ENCODE results near the gene UBE2E2. TPM values are rescaled to one million over a fixed set of nuclear protein-coding genes. Genes with fewer than 3 reads are reported as not detected.
"Not testable (repeated sequence)": the region's sequence is repeated elsewhere in the genome, so short reads cannot be mapped to it uniquely, and the experiment has no call there.

The UBE2E2 gene
- total RNA-seq, 1 donor from 2014 or later: 28.7 TPM

GRCh38 chr3:23329471-23330105 lies 126.5 kb downstream of the UBE2E2 start:
- no peak for DNase-seq (ENCODE audit: low read depth)

DNA sequence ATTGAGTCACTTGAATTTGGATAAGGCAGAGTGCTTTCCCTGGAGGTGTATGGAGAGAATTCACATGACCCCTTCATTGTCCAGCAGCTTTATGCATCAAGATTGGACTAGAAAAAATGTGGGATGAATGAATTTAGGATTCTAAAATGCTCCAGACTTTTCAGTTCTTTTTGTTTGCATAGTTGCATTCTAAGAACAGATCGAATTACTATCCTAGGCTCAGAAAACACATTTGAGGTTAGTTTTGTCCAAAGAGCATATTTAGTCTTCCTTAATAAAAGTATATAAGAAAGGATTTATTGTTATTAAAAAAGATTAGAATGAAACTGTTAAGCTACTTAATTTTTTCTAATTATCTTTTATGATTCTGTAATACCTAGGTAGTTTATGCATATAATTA lies 127.4 kb downstream of the UBE2E2 start:
- no peak for TF ChIP-seq CTCF (IDR thresholded peaks at IDR 0.05; ENCODE audit: insufficient read depth, low read length, poor library complexity, severe bottlenecking)
- no peak overlapping the region for H3K4me3 ChIP-seq (ENCODE audit: low read depth, low read length)
- DNase-seq (ENCODE audit: low read depth): no peak
- no peaks in the 10 kb centered on the region for H3K36me3 ChIP-seq (ENCODE audit: control insufficient read depth, insufficient read depth, low read length)
- no peaks in the 10 kb centered on the region for H3K27me3 ChIP-seq (ENCODE audit: control insufficient read depth, insufficient read depth, low read length)

More at GRCh38 chr3:23329471-23330105, 126.5 kb downstream of the UBE2E2 start:
- Histone ChIP-seq H3K4me3 (ENCODE audit: low read depth, low read length) (no peak overlapping the region), H3K36me3 (ENCODE audit: control insufficient read depth, insufficient read depth, low read length) (no peaks in the 10 kb centered on the region), H3K27me3 (ENCODE audit: control insufficient read depth, insufficient read depth, low read length) (no peaks in the 10 kb centered on the region)
- no peak for TF ChIP-seq CTCF (IDR thresholded peaks at IDR 0.05; ENCODE audit: insufficient read depth, low read length, poor library complexity, severe bottlenecking)

DNA sequence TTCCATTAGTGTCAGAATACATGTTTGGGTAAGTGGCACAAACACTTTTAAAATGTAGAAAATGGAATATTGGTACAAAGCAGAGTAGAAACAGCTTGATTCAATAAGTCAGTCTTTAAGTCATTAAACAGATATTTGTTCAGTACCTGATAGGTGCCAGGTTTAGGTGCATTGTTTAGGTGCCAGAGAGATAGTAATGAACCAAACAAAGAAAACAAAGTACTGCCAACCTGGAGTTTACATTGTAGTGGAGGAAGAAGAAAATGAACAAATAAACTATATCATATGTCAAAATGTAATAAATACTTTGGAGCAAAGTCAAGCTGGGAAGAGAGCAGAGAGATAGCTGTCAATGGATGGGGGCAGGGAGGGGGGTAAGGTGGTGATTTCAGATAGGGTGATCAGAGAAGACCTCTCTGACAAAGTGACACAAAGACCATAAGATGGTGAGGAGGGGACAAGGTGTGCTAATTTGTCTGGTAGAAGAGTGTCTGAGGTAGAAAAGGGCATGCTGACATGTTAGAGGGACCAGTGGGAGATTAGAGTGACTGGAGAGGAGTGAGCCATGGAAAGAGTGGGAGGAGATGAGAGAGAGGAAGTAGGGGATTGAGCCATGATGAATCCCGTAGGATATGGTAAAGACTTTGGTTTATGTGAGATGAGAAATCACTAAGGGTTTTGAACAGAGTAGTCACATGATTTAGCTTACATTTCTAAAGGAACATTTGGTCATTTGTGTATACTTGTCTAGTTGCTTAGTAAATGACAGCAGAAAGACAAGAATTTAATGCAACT lies 128.2 kb downstream of the UBE2E2 start:
- H3K4me3 ChIP-seq (ENCODE audit: low read depth, low read length): no peak overlapping the region
- DNase-seq (ENCODE audit: low read depth): no peak

GRCh38 chr3:23333633-23334032 lies 130.5 kb downstream of the UBE2E2 start:
- Histone ChIP-seq H3K27me3 (ENCODE audit: control insufficient read depth, insufficient read depth, low read length) (no peaks in the 10 kb centered on the region), H3K4me3 (ENCODE audit: low read depth, low read length) (no peak overlapping the region), H3K36me3 (ENCODE audit: control insufficient read depth, insufficient read depth, low read length) (no peaks in the 10 kb centered on the region)
- DNase-seq (ENCODE audit: low read depth): no peak
- no peak for TF ChIP-seq CTCF (IDR thresholded peaks at IDR 0.05; ENCODE audit: insufficient read depth, low read length, poor library complexity, severe bottlenecking)

More for the DNA sequence above, 128.2 kb downstream of the UBE2E2 start:
- no peaks in the 10 kb centered on the region for H3K36me3 ChIP-seq (ENCODE audit: control insufficient read depth, insufficient read depth, low read length)
- no peaks in the 10 kb centered on the region for H3K27me3 ChIP-seq (ENCODE audit: control insufficient read depth, insufficient read depth, low read length)
- no peak for TF ChIP-seq CTCF (IDR thresholded peaks at IDR 0.05; ENCODE audit: insufficient read depth, low read length, poor library complexity, severe bottlenecking)

DNA sequence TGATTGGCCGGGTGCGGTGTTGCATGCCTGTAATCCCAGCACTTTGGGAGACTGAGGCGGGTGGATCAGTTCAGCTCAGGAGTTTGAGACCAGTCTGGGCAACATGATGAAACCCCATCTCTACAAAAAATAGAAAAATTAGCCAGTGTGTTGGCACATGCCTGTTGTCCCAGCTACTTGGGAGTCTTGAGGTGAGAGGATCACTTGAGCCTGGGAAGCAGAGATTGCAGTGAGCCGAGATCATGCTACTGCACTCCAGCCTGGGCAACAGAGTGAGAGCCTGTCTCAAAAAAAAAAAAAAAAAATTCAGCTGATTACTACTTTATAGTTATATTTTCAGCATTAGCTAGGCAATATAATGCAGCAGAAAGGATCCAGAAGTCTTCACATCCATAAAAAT lies 133.7 kb downstream of the UBE2E2 start:
- not testable (repeated sequence) for H3K27me3 ChIP-seq (ENCODE audit: control insufficient read depth, insufficient read depth, low read length); H3K36me3 ChIP-seq (ENCODE audit: control insufficient read depth, insufficient read depth, low read length); H3K4me3 ChIP-seq (ENCODE audit: low read depth, low read length); DNase-seq (ENCODE audit: low read depth)

DNA sequence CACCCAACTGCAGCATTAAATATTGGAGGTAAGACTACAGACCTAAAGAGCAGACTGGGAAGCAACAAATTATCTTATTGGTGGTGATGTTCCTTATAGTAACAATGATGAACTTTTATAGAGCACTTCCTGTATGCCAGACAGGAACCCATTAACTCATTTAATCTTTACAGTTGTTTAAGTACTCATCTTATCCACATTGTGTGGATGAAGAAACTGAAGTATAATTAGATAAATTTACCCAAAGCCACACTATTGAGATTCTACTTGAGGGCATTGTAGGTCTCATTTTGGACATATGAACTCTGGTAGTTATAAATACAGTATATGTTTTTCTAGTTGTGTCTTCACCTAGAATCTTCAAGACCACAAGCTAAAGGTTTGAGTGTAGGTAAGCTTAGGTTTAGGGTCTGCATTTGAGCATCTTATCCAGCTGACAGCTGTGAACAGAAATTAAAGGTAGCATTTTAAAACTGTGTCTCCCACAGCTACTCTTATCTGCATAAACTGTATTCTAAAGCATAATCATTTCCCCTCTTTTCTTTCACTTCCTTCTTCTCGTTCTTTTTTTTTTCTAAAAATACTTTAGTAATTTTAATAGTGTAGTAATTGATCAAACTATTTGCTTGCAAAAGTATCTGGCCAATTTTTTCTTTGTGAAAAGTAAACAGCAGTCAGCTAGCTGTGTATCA lies 138.2 kb downstream of the UBE2E2 start:
- no peak for TF ChIP-seq CTCF (IDR thresholded peaks at IDR 0.05; ENCODE audit: insufficient read depth, low read length, poor library complexity, severe bottlenecking)
- DNase-seq (ENCODE audit: low read depth): no peak
- no peaks in the 10 kb centered on the region for H3K27me3 ChIP-seq (ENCODE audit: control insufficient read depth, insufficient read depth, low read length)

More for the DNA sequence above, 138.2 kb downstream of the UBE2E2 start:
- Histone ChIP-seq H3K36me3 (ENCODE audit: control insufficient read depth, insufficient read depth, low read length) (no peaks in the 10 kb centered on the region), H3K4me3 (ENCODE audit: low read depth, low read length) (no peak overlapping the region)

Data from kidney epithelial cell (primary cell).